HepG2 (cell line): ENCODE results near the gene ATG9A. TPM values are rescaled to one million over a fixed set of nuclear protein-coding genes. Genes with fewer than 3 reads are reported as not detected.

Source experiments
- PRDM15 ChIP-seq: sonication (generic); formaldehyde crosslinking; IDR thresholded peaks from 2 replicates; pipeline ENCODE4 v1.4.0; 2020; ENCODE audit warnings: missing genetic modification reagents
- ZBTB37 ChIP-seq: sonication (generic); formaldehyde crosslinking; IDR thresholded peaks from 2 replicates; pipeline ENCODE4 v1.4.0; 2020; ENCODE audit warnings: mild to moderate bottlenecking, missing genetic modification reagents
- ZBTB7B ChIP-seq: sonication (generic); formaldehyde crosslinking; IDR thresholded peaks from 2 replicates; pipeline ENCODE4 v1.4.0; 2020; ENCODE audit warnings: missing genetic modification reagents
- ZNF224 ChIP-seq: sonication (generic); formaldehyde crosslinking; IDR thresholded peaks from 2 replicates; pipeline ENCODE4 v1.5.0; 2020; ENCODE audit warnings: mild to moderate bottlenecking, missing genetic modification reagents
- ZNF276 ChIP-seq: sonication (generic); formaldehyde crosslinking; IDR thresholded peaks from 2 replicates; pipeline ENCODE4 v1.4.0; 2020; ENCODE audit warnings: mild to moderate bottlenecking, low read depth, missing genetic modification reagents
- ZNF362 ChIP-seq: sonication (generic); formaldehyde crosslinking; IDR thresholded peaks from 2 replicates; pipeline ENCODE4 v1.4.0; 2020; ENCODE audit warnings: missing genetic modification reagents, mild to moderate bottlenecking, borderline replicate concordance
- ZNF687 ChIP-seq: sonication (generic); formaldehyde crosslinking; IDR thresholded peaks from 2 replicates; pipeline ENCODE4 v1.5.1; 2020; ENCODE audit warnings: mild to moderate bottlenecking, missing genetic modification reagents, moderate library complexity
- polyA plus RNA-seq, 8 experiments: library from polyadenylated mRNA; depleted of rRNA in 3 of 8; stranded (reverse) in 7 of 8; unstranded in 1 of 8; fragments of >200 nt; fragmentation: Illumina TruSeq in 4 of 8; extraction: Trizol in 4 of 8; gene quantifications; 2 replicates each; pipeline versions ENCODE4 v1.2.1 to v1.2.3, GENCODE V29; 2011 to 2016; ENCODE audit warnings: low read depth in 4 of 8, missing spikeins in 1 of 8, mixed read lengths in 1 of 8; ENCODE audit not compliant: insufficient read depth in 1 of 8
- total RNA-seq, 5 experiments: library from RNA; depleted of rRNA; stranded (reverse); fragments of >200 nt; fragmentation: Illumina TruSeq; extraction: Trizol; gene quantifications; 2 replicates each; pipeline ENCODE4 v1.2.3, GENCODE V29; 2016; ENCODE audit warnings: low read depth in 1 of 5
- TF ChIP-seq, protein P1 (sequence below): sonication (generic); formaldehyde crosslinking; IDR thresholded peaks from 2 replicates; pipeline ENCODE4 v1.4.0; 2020; ENCODE audit warnings: missing genetic modification reagents, borderline replicate concordance

The ATG9A gene
- total and polyA plus RNA-seq, 2 of the 13 experiments (the other 11 are each of a cell fraction or from before 2014, with no cell fraction given) = 35.0 to 131 TPM

- no peak for TF ChIP-seq PRDM15
- TF ChIP-seq, protein P1, sequence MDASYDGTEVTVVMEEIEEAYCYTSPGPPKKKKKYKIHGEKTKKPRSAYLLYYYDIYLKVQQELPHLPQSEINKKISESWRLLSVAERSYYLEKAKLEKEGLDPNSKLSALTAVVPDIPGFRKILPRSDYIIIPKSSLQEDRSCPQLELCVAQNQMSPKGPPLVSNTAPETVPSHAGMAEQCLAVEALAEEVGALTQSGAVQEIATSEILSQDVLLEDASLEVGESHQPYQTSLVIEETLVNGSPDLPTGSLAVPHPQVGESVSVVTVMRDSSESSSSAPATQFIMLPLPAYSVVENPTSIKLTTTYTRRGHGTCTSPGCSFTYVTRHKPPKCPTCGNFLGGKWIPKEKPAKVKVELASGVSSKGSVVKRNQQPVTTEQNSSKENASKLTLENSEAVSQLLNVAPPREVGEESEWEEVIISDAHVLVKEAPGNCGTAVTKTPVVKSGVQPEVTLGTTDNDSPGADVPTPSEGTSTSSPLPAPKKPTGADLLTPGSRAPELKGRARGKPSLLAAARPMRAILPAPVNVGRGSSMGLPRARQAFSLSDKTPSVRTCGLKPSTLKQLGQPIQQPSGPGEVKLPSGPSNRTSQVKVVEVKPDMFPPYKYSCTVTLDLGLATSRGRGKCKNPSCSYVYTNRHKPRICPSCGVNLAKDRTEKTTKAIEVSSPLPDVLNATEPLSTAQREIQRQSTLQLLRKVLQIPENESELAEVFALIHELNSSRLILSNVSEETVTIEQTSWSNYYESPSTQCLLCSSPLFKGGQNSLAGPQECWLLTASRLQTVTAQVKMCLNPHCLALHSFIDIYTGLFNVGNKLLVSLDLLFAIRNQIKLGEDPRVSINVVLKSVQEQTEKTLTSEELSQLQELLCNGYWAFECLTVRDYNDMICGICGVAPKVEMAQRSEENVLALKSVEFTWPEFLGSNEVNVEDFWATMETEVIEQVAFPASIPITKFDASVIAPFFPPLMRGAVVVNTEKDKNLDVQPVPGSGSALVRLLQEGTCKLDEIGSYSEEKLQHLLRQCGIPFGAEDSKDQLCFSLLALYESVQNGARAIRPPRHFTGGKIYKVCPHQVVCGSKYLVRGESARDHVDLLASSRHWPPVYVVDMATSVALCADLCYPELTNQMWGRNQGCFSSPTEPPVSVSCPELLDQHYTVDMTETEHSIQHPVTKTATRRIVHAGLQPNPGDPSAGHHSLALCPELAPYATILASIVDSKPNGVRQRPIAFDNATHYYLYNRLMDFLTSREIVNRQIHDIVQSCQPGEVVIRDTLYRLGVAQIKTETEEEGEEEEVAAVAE (CRISPR knock-in tag) = peak; percentile 92; the same call in 1 of the 2 replicates
- peak; percentile 81; the same call in 1 of the 2 replicates for TF ChIP-seq ZNF276 (CRISPR knock-in tag)
- TF ChIP-seq ZBTB7B = peak; percentile 80; the same call in 1 of the 2 replicates
- peak; percentile 53; the same call in 1 of the 2 replicates for TF ChIP-seq ZNF362 (CRISPR knock-in tag)
- peak; percentile 99 for TF ChIP-seq ZNF687 (CRISPR knock-in tag)
- TF ChIP-seq ZNF224 (CRISPR knock-in tag) = peak; percentile 87
- no peak for TF ChIP-seq ZBTB37
These were observed 10.4 kb downstream of the ATG9A start, which contains the start of gene ABCB6 (continued) for GRCh38 chr2:219218732-219219701.
